ENCODE measurements around the gene LAMA2.

GRCh38 chr6:129287231-129288177 is 404.6 kb downstream of the LAMA2 start:
- TF ChIP-seq CTCF (IDR thresholded peaks at IDR 0.05) (no peak), POLR2A (IDR thresholded peaks at IDR 0.05) (no peak)
